T-helper 1 cell (primary cell): ENCODE results near the gene OR7A10.

ENCODE experiments used
- DNase-seq, 5 donors: peaks; one replicate each; pipeline ENCODE4 v3.0.0-alpha.2; 2012 to 2020
- total RNA-seq, 4 donors: gene quantifications; one replicate each; lab custom pipeline; 2026; lab: John Stamatoyannopoulos, UW

The OR7A10 gene
- 0 reads per million in 4 donors for total RNA-seq

- no peak for DNase-seq
Observed at GRCh38 chr19:14848822-14849221, at the start of gene OR7A10. OR7A10 (minus strand) TSS chr19:14848922; CDS start chr19:14841877, 7,045 bp downstream.

GRCh38 chr19:14890643-14891379, 42.1 kb upstream of the OR7A10 start:
- no peak for DNase-seq

DNA sequence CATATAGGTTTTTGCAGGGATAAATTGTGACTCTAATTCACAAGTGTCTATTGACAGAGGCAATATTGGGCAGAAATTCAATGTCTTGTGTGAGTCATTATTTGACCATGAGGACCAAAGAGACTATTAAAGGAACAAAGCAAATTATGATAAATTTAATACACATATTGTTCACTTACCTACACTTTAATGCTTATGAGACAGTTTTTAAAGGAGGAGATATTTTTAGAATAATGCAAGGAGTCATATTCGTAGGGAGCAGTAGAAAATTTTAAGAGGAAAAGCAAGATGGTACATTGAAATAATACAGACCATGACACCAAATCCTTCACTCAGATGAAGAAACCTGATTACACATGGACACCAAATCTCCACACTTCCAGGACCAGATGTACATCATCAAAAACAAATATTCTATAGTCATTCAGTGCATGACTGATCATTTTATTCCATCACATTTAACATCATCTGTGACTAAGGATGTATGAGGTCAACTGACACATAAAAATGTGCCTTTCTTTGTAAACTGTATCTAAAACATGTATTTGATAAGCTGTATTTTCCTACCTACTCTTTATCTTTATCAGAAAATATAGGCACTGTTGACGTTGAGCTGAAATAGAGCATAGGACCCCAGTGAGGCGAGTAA, 41.4 kb upstream of the OR7A10 start:
- no peak for DNase-seq

GRCh38 chr19:14886032-14886431, 37.3 kb upstream of the OR7A10 start, which contains the start of gene OR7A17:
OR7A17 (minus strand) TSS chr19:14886132; CDS start chr19:14881355, 4,777 bp downstream.
- DNase-seq = no peak

DNA sequence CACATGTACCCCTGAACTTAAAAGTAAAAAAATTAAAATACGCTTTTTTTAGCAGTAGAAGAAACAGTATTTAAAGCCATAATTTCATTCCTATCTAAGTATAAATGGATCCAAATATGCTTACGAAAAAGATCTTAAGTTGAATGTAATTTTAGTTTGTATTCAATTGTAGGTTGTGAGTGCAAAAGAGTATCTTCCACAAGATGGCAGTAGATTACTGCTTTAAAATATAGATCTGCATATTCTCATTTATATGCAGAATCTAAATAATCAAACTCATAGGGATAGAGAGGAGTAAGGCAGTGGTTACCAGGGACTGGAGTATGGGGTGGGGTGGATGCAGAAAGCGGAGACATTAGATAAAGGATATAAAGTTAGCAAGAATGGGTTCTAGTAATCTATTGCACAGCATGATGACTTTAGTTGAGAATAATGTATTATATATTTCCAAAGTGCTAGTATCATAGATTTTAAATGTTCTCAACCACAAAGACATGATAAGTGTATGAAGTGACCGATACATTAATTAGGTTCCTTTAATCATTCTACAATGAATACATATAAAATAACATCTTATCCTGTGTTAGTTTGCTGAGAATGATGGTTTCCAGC, 23.0 kb upstream of the OR7A10 start:
- no peak for DNase-seq

- no peak for DNase-seq
Observed at GRCh38 chr19:14868497-14868896, 19.8 kb upstream of the OR7A10 start.

GRCh38 chr19:14843578-14843977, 5.1 kb downstream of the OR7A10 start:
- no peak for DNase-seq

- DNase-seq = no peak
Observed at GRCh38 chr19:14843169-14843568, 5.6 kb downstream of the OR7A10 start.

GRCh38 chr19:14840206-14840605, 8.5 kb downstream of the OR7A10 start:
- no peak for DNase-seq

DNA sequence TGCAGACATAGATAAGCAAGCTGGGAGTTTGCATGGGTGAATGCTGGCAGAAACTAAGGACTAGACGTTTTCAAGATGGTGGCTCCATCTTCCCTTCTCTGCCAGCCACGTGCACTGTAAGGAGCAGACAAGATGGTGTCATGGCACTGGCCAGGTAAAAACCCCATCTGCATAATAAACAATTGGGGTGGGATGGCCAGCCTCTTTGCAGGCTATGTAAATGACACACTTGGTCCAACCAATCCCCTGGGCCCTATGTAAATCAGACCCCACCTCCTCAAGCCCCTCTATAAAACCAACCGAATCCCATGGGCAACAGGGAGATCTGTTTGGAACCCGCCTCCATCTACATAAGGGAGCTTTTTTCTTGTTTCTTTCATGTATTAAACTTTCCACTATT, 11.3 kb downstream of the OR7A10 start:
- DNase-seq = no peak

DNA sequence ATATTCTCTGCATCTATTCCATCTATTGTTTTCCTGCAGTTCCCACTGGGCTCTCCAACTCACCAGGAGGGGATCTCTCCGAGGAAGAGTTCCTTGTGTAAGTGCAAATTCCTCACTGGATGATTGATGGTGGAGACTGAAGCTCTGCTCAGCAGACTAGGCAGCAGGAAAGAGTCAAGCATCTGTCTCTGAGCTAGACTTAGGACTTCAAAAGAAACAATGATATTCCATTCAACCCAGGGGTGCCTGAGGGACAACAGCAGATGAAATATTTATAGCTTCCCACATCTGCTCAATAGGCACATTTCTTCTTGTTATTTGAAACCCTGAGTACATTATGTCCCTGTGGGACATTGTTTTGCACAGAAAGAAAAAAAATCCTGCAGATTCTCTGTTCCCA, 13.7 kb downstream of the OR7A10 start, which contains the start of the genes OR7A5 and OR7C1:
OR7A5 (minus strand) TSS at position 175 of the 400 bp plus-strand sequence. CDS start 6,944 bp downstream, outside the sequence.
OR7C1 (minus strand) TSS at position 175 of the 400 bp plus-strand sequence. CDS start 35,049 bp downstream, outside the sequence.
- no peak for DNase-seq

DNA sequence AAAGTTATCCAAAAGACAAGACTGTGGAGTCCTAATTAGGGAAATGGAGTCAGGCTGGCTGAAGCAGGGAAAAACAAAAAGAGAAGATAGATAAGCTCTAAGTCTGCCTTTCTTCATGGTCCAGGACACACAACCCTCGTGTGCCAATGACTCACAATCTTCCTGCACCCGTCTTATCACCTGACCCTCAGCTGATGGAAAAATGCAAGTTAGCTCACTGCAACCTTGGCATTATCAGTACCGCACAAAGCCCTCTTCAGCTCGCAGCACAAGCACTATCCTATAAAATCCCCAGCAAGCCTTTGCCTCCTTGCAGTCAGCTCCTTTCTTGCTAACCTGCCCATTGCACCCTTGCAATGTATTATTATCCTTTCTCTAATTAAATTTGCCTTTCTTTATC, 18.0 kb downstream of the OR7A10 start:
- no peak for DNase-seq

DNA sequence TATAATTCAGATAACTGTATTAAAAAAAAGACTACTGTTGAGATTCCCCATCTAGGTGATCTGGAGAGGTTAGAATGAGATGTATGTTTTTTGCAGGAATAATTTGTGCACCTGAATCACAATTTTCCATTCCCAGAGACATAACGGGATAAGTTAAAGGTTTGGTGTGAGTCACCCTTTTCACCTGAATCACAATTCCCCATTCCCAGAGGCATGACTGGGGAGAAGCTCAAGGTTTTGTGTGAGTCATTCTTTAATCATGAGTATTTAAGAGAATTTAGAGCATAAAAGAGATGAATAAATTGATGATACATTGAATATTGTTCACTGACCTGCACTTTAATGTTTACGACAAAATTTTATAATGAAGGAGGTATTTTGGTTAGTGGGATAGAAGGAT, 22.7 kb downstream of the OR7A10 start:
- no peak for DNase-seq

GRCh38 chr19:14821937-14822336, 26.8 kb downstream of the OR7A10 start:
- no peak for DNase-seq

DNA sequence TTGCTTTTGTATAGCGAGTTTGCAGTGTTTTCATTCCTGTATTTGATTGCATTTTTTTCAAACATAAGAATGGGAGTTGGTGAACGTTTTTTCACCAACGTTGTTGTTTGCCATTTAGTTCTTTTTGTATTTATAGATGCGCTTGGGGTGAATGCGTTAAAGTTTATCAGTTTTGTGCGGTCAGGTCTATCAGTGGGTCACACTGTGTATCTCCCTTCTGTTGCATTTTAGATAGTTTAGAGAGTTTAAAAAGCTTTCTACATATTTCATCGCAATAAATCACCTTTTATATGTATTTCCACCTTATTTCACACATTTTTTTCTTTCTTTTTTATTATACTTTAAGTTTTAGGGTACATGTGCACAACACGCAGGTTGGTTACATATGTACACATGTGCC, 30.1 kb downstream of the OR7A10 start:
- no peak for DNase-seq

DNA sequence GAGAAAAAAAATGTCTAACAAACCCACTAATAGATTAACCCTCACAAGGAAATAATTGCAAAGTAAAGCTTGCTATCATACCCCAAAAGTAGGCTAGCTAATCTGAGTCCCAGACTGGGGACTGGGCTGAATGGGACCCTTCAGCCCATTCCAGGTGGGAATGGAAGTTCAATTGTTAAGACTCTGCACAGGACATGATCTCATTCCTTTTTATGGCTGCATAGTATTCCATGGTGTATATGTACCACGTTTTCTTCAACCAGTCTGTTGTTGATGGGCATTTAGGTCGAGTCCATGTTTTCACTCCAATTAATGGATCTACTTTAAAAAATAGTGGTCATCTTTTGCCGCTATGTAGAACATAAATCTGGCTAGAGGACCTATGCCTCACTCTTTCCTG, 31.7 kb downstream of the OR7A10 start:
- no peak for DNase-seq

DNA sequence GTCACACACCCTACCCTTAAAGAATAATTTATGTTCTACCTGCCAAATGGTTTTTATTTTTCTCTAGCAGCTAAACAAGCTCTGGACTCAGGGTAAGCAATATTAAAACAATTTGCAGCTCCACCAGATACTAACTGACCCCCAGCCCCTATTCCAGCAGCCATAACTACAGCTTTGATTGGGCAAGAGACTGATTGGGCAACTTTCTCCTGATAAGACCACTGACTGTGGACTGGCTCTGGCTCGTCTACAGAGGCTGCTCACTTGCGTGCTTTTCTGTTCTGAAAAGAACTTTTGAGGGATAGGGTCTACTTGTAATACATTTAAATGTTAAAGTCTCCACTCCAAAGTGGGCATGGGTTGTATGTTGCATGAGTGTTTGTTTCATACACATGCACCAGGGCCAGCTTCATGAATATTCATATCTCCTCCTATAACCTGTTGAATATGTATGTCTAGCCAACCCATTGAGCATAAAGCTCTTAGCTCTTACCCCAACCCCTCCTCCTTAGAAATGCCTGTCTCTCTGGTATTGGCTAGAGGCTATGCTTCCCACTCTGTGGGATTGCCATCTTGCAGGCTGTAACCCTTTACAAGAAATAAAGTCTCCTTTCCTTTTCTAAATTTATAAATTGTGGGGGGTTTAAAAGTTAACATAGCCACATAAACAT, 33.6 kb downstream of the OR7A10 start:
- DNase-seq = no peak

- DNase-seq = no peak
Observed at GRCh38 chr19:14809272-14810057, 39.3 kb downstream of the OR7A10 start.

DNA sequence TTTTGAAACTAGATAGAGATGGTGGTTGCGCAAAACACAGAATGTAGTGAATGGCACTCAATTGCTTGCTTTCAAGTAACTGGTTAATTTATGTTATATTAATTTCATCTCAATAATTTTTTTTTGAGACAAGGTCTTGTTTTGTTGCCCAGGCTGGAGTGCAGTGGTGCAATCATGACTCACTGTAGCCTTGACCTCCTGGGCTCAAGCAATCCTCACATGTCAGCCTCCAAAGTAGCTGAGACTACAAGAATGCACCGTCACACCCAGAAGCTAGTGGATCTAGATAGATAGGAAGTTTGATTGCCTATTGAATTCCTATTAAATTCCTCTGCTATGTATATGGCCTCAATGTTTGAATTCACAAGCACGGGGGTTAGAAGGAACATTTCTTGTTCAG, 44.0 kb downstream of the OR7A10 start:
- no peak for DNase-seq

DNA sequence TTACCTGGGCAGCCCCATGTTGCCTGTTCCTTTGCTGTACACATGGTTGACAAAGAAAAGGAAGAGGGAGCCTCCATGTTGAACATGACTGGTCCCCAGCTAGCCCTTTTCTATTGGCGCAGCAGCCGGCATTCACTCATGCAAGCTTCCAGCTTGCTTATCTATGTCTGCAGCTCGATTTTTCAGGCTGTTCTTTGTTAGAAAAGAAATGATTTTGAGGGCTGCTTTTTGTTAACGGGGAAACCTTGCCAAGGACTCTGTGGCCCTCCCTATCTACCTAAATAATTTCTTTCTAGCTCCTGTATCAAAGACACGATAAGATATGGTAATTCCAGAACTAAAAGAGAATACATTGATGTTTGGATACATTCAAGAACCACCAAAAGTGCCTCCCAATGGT, 50.0 kb downstream of the OR7A10 start:
- DNase-seq = no peak

GRCh38 chr19:14796021-14796420, 52.7 kb downstream of the OR7A10 start:
- DNase-seq = no peak

GRCh38 chr19:14795078-14795721, 53.5 kb downstream of the OR7A10 start:
- DNase-seq = no peak
